Measurements from ENCODE around the gene TMSB10.

Gene TMSB10

GRCh38 chr2:84880645-84881521 lies 24.6 kb upstream of the TMSB10 start, which contains the start of gene TRABD2A:
Gene TRABD2A, minus strand, starts transcription at chr2:84881084. Its CDS starts 45 bp downstream, at chr2:84881039.
- peak; percentile 65 for DNase-seq

- peak; percentile 90 for DNase-seq
These were observed 23.7 kb upstream of the TMSB10 start for GRCh38 chr2:84881581-84882413.

GRCh38 chr2:84882414-84882738 lies 23.1 kb upstream of the TMSB10 start:
- no peak for DNase-seq

GRCh38 chr2:84882775-84883550 lies 22.5 kb upstream of the TMSB10 start:
- no peak for DNase-seq

- DNase-seq, result no peak
These were observed 21.0 kb upstream of the TMSB10 start for GRCh38 chr2:84884449-84884848.

- DNase-seq, result no peak
These were observed 20.3 kb upstream of the TMSB10 start for GRCh38 chr2:84885111-84885510.

- no peak for DNase-seq
These were observed 18.7 kb upstream of the TMSB10 start for GRCh38 chr2:84886791-84887190.

- peak; percentile 78 for DNase-seq
These were observed 16.8 kb upstream of the TMSB10 start for GRCh38 chr2:84888401-84889276.

- DNase-seq, result peak; percentile 40
These were observed 16.1 kb upstream of the TMSB10 start for GRCh38 chr2:84889332-84889731.

GRCh38 chr2:84891355-84892010 lies 14.0 kb upstream of the TMSB10 start:
- no peak for DNase-seq

GRCh38 chr2:84894131-84894586 lies 11.3 kb upstream of the TMSB10 start:
- DNase-seq, result no peak

- peak; percentile 43 for DNase-seq
These were observed 10.5 kb upstream of the TMSB10 start for GRCh38 chr2:84894758-84895520.

- no peak for DNase-seq
These were observed 8.9 kb upstream of the TMSB10 start for GRCh38 chr2:84896567-84896966.

GRCh38 chr2:84897773-84898172 lies 7.7 kb upstream of the TMSB10 start:
- no peak for DNase-seq

GRCh38 chr2:84899304-84900204 lies 5.9 kb upstream of the TMSB10 start:
- DNase-seq, result no peak

- no peak for DNase-seq
These were observed 4.5 kb upstream of the TMSB10 start for GRCh38 chr2:84900971-84901370.

- DNase-seq, result no peak
These were observed 3.8 kb upstream of the TMSB10 start for GRCh38 chr2:84901593-84902120.

- no peak for DNase-seq
These were observed 2.9 kb upstream of the TMSB10 start for GRCh38 chr2:84902526-84902925.

- no peak for DNase-seq
These were observed 1.3 kb upstream of the TMSB10 start for GRCh38 chr2:84904151-84904550.
